K562 (cell line): ENCODE data around the gene CALM3. TPM values are rescaled to one million over a fixed set of nuclear protein-coding genes. Genes with fewer than 3 reads are reported as not detected.

ENCODE experiments used
- BRD9 ChIP-seq: fragments of 450-650 bp; IDR thresholded peaks from 2 replicates; pipeline ENCODE4 v1.6.1; 2018; ENCODE audit warnings: low read depth; ENCODE audit not compliant: partially characterized antibody
- FOXP4 ChIP-seq: sonication (generic); formaldehyde crosslinking; IDR thresholded peaks from 2 replicates; pipeline ENCODE4 v1.8.0; 2022; ENCODE audit warnings: mild to moderate bottlenecking, missing genetic modification reagents, borderline replicate concordance
- HNRNPL ChIP-seq: fragments of 200-400 bp; formaldehyde crosslinking; IDR thresholded peaks from 2 replicates; pipeline ENCODE4 v1.6.1; 2017; ENCODE audit warnings: low read depth, mild to moderate bottlenecking, low read length
- MGA ChIP-seq: fragments of 450-650 bp; IDR thresholded peaks from 2 replicates; pipeline ENCODE4 v1.6.1; 2016; ENCODE audit warnings: mild to moderate bottlenecking, moderate library complexity
- MTF1 ChIP-seq: fragments of 250-450 bp; sonication (Bioruptor Pico); IDR thresholded peaks from 2 replicates; pipeline ENCODE4 v1.9.0; 2021; ENCODE audit warnings: moderate library complexity, mild to moderate bottlenecking, inconsistent platforms, borderline replicate concordance
- NFIC ChIP-seq: fragments of 450-650 bp; IDR thresholded peaks from 2 replicates; pipeline ENCODE4 v1.6.1; 2017; ENCODE audit warnings: mild to moderate bottlenecking, inconsistent platforms
- POLR2A ChIP-seq: fragments of 450-650 bp; conservative IDR thresholded peaks from 2 replicates; pipeline ENCODE4 v1.6.1; 2016
- POLR2AphosphoS5 ChIP-seq: IDR thresholded peaks from 2 replicates; pipeline ENCODE4 v1.6.1; 2011; ENCODE audit warnings: mild to moderate bottlenecking, low read depth, low read length, moderate library complexity; ENCODE audit not compliant: control insufficient read depth, insufficient read depth
- SRF ChIP-seq, 2 experiments: fragments of 250-450, 450-650 bp in 1 of 2; sonication (Bioruptor Pico) in 1 of 2; sonication (generic) in 1 of 2; formaldehyde crosslinking; IDR thresholded peaks; 2 replicates each; pipeline versions ENCODE4 v1.5.0 to v1.5.1; 2020 to 2022; ENCODE audit warnings: mild to moderate bottlenecking in 1 of 2, missing genetic modification reagents in 1 of 2
- ZNF41 ChIP-seq: fragments of 250-450 bp; sonication (Bioruptor Pico); conservative IDR thresholded peaks from 2 replicates; pipeline ENCODE4 v1.4.0; 2020; ENCODE audit warnings: mild to moderate bottlenecking
- ZNF699 ChIP-seq: fragments of 250-450 bp; sonication (Bioruptor Pico); IDR thresholded peaks from 2 replicates; pipeline ENCODE4 v1.8.0; 2021; ENCODE audit warnings: mild to moderate bottlenecking, moderate library complexity; ENCODE audit not compliant: insufficient replicate concordance
- polyA plus RNA-seq, 8 experiments: library from polyadenylated mRNA; depleted of rRNA in 4 of 8; stranded (reverse) in 5 of 8; unstranded in 3 of 8; fragments of >200 nt; fragmentation: Nextera tagmentation in 2 of 8; fragmentation: Illumina TruSeq in 1 of 8; extraction: Ambion mirVana in 2 of 8; extraction: Trizol in 1 of 8; gene quantifications; 2 replicates each; pipeline versions ENCODE4 v1.2.1 to v1.2.3, GENCODE V29; 2011 to 2014; ENCODE audit warnings: inconsistent platforms in 1 of 8, missing spikeins in 1 of 8
- total RNA-seq, 7 experiments: library from RNA; depleted of rRNA in 6 of 7; stranded (reverse); fragments of >200 nt in 6 of 7; fragmentation: Illumina TruSeq in 2 of 7; extraction: Trizol in 2 of 7; gene quantifications; 2 replicates each; pipeline versions ENCODE4 v1.2.1 to v1.2.3, GENCODE V29; 2011 to 2021; ENCODE audit warnings: low replicate concordance in 1 of 7

Gene CALM3
- total and polyA plus RNA-seq, 9 of the 15 experiments (the other 6 are each of a cell fraction or from before 2014, with no cell fraction given): 34.6 to 350 (median 156) TPM

DNA sequence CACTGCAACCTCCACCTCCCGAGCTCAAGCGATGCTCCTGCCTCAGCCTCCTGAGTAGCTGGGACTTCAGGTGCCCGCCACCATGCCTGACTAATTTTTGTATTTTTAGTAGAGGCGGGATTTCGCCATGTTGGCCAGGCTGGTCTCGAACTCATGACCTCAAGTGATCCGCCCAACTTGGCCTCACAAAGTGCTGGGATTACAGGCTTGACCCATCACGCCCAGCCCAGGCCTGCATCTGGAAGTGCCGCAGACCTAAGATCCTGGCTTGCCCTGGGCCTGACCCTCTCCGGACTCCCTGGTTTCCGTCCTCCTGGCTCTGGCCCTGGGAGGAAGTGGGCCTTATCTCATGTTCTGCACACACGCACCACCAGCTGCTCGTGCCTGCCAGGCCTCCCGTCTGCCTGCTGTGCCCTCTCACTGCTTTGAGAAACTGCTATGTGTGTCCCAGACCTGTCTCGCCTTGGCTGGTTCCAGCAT is 28.5 kb downstream of the CALM3 start (continued):
- TF ChIP-seq MGA: no peak
- TF ChIP-seq MTF1 (CRISPR knock-in tag): no peak
- TF ChIP-seq POLR2A: no peak
- no peak for TF ChIP-seq ZNF699 (CRISPR knock-in tag)
- no peak for TF ChIP-seq ZNF41 (CRISPR knock-in tag)
- 0 out of 2 replicates have a peak, but pooled peaks have one; percentile 39 for TF ChIP-seq POLR2AphosphoS5
- TF ChIP-seq SRF (CRISPR knock-in tag; IDR thresholded peaks at IDR 0.05): no peak
- TF ChIP-seq HNRNPL: no peak
- TF ChIP-seq FOXP4 (CRISPR knock-in tag): no peak
- peak; percentile 55 for TF ChIP-seq NFIC
- TF ChIP-seq BRD9: no peak
